HG02970 (cell line): ENCODE data around the gene GRIN1.
"Not testable (repeated sequence)": the region's sequence is repeated elsewhere in the genome, so short reads cannot be mapped to it uniquely, and the experiment has no call there.

Experiments used
- ATAC-seq: cut with Tn5 transposase; IDR thresholded peaks from one replicate; pipeline ENCODE4 v1.9.1; 2021; ENCODE audit warnings: mild to moderate bottlenecking, moderate library complexity, moderate number of reproducible peaks; ENCODE audit not compliant: unreplicated experiment, low FRiP score

Gene GRIN1

GRCh38 chr9:137127301-137128157, 11.4 kb upstream of the GRIN1 start:
- no peak for ATAC-seq

- ATAC-seq, result no peak
Measured at GRCh38 chr9:137128158-137128861, 10.6 kb upstream of the GRIN1 start.

GRCh38 chr9:137128862-137129455, 10.0 kb upstream of the GRIN1 start:
- ATAC-seq, result peak; percentile 13

- ATAC-seq, result peak; percentile 76
Measured at GRCh38 chr9:137129456-137130175, 9.3 kb upstream of the GRIN1 start.

GRCh38 chr9:137130176-137130755, 8.7 kb upstream of the GRIN1 start:
- ATAC-seq, result peak; percentile 26

- ATAC-seq, result no peak
Measured at GRCh38 chr9:137134191-137134590, 4.8 kb upstream of the GRIN1 start.

GRCh38 chr9:137135154-137135553, 3.8 kb upstream of the GRIN1 start:
- ATAC-seq, result not testable (repeated sequence)

GRCh38 chr9:137136261-137136880, 2.6 kb upstream of the GRIN1 start:
- no peak for ATAC-seq

- no peak for ATAC-seq
Measured at GRCh38 chr9:137136881-137137607, 1.9 kb upstream of the GRIN1 start.

GRCh38 chr9:137138058-137138721, 764 bp upstream of the GRIN1 start:
- no peak for ATAC-seq

- no peak for ATAC-seq
Measured at GRCh38 chr9:137139468-137140150, 655 bp downstream of the GRIN1 start.

GRCh38 chr9:137140151-137141012, 1.4 kb downstream of the GRIN1 start:
- no peak for ATAC-seq

GRCh38 chr9:137141050-137141810, 2.3 kb downstream of the GRIN1 start:
- no peak for ATAC-seq

GRCh38 chr9:137141976-137142936, 3.3 kb downstream of the GRIN1 start:
- no peak for ATAC-seq

- no peak for ATAC-seq
Measured at GRCh38 chr9:137143459-137143858, 4.5 kb downstream of the GRIN1 start.
